Measurements from ENCODE around the gene TFR2.
A peak's percentile ranks its signal among the peaks of the same experiment; 100 is the strongest.

The TFR2 gene

GRCh38 chr7:100586266-100587025, 54.9 kb downstream of the TFR2 start, which contains the start of gene FBXO24:
FBXO24 (plus strand) TSS chr7:100586328; CDS start chr7:100586626, 298 bp downstream.
- DNase-seq (ENCODE audit: low read depth, low spot score) = peak; percentile 100

GRCh38 chr7:100585511-100586265, 55.7 kb downstream of the TFR2 start, which contains the start of gene LRCH4:
LRCH4 (minus strand) TSS chr7:100586129; CDS start chr7:100586100, 29 bp downstream.
- no peak for DNase-seq (ENCODE audit: low read depth, low spot score)

- DNase-seq (ENCODE audit: low read depth, low spot score) = peak; percentile 86
Measured at GRCh38 chr7:100584683-100585510, 56.5 kb downstream of the TFR2 start.

- DNase-seq (ENCODE audit: low read depth, low spot score) = no peak
Measured at GRCh38 chr7:100584054-100584682, 57.2 kb downstream of the TFR2 start.

- DNase-seq (ENCODE audit: low read depth, low spot score) = peak; percentile 79
Measured at GRCh38 chr7:100583132-100584053, 58.0 kb downstream of the TFR2 start.

GRCh38 chr7:100582650-100583049, 58.7 kb downstream of the TFR2 start:
- DNase-seq (ENCODE audit: low read depth, low spot score) = no peak

- DNase-seq (ENCODE audit: low read depth, low spot score) = no peak
Measured at GRCh38 chr7:100582041-100582579, 59.2 kb downstream of the TFR2 start.

- no peak for DNase-seq (ENCODE audit: low read depth, low spot score)
Measured at GRCh38 chr7:100580466-100581283, 60.7 kb downstream of the TFR2 start.

GRCh38 chr7:100578246-100579183, 62.8 kb downstream of the TFR2 start:
- no peak for DNase-seq (ENCODE audit: low read depth, low spot score)

GRCh38 chr7:100577507-100577906, 63.8 kb downstream of the TFR2 start:
- no peak for DNase-seq (ENCODE audit: low read depth, low spot score)

- no peak for DNase-seq (ENCODE audit: low read depth, low spot score)
Measured at GRCh38 chr7:100577103-100577502, 64.2 kb downstream of the TFR2 start.

- no peak for DNase-seq (ENCODE audit: low read depth, low spot score)
Measured at GRCh38 chr7:100576384-100576993, 64.9 kb downstream of the TFR2 start.

GRCh38 chr7:100575746-100576383, 65.5 kb downstream of the TFR2 start:
- no peak for DNase-seq (ENCODE audit: low read depth, low spot score)

GRCh38 chr7:100575206-100575631, 66.1 kb downstream of the TFR2 start:
- peak; percentile 50 for DNase-seq (ENCODE audit: low read depth, low spot score)

GRCh38 chr7:100574362-100575205, 66.8 kb downstream of the TFR2 start:
- no peak for DNase-seq (ENCODE audit: low read depth, low spot score)
